ENCODE measurements around the gene BRSK2. TPM values are rescaled to one million over a fixed set of nuclear protein-coding genes. Genes with fewer than 3 reads are reported as not detected.

BRSK2 gene
- total RNA-seq, 4 donors from 2014 or later, result 0.26 to 0.30 TPM; not detected in 2

DNA sequence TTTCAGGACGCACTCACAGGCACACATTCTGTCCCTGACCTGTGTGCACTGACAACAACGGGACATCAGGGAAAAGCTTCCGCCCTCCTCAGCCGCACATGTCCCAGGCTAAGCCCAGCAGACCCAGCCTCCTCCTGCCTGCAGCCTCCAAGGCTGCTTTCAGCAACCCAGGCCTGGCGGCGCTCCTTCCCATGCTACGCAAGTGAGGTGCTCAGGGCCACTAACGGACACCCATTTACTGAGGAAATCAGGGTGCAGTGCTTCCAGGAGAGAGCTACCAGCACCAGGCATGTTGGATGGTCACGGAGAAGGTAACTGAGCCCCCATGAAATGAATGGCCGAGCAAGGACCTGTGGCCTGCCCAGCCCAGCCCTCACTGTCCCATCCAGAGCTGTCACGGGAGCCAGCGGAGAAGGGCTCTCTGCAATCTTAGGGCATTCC is 90.0 kb downstream of the BRSK2 start:
- TF ChIP-seq POLR2AphosphoS5 (IDR thresholded peaks at IDR 0.05) (no peak), POLR2A (IDR thresholded peaks at IDR 0.05) (no peak), EP300 (IDR thresholded peaks at IDR 0.05) (no peak)
- TF ChIP-seq, protein P1, sequence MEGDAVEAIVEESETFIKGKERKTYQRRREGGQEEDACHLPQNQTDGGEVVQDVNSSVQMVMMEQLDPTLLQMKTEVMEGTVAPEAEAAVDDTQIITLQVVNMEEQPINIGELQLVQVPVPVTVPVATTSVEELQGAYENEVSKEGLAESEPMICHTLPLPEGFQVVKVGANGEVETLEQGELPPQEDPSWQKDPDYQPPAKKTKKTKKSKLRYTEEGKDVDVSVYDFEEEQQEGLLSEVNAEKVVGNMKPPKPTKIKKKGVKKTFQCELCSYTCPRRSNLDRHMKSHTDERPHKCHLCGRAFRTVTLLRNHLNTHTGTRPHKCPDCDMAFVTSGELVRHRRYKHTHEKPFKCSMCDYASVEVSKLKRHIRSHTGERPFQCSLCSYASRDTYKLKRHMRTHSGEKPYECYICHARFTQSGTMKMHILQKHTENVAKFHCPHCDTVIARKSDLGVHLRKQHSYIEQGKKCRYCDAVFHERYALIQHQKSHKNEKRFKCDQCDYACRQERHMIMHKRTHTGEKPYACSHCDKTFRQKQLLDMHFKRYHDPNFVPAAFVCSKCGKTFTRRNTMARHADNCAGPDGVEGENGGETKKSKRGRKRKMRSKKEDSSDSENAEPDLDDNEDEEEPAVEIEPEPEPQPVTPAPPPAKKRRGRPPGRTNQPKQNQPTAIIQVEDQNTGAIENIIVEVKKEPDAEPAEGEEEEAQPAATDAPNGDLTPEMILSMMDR (IDR thresholded peaks at IDR 0.05), result no peak
- H3K27ac ChIP-seq, result no peak overlapping the region

DNA sequence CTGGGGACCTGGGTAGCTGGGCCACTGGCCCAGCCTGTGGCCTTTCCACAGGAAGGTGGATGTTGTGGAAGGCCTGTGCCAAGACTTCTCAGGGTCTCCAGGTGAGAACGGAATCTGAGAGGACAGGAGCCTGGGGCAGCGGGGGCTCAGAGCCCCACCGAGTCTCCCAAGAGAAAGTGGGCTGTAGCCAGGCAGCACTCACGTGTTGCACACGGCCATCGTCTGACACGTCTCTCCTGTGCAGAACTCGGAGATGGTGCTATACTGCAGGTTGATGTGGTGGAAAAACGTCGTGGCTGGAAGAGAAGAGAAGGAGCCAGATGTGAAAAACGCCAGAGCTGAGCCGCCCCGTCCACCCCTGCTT is 90.4 kb downstream of the BRSK2 start:
- 68% methylated on average over 7 of the region's 13 CpGs for WGBS
- TF ChIP-seq POLR2A (IDR thresholded peaks at IDR 0.05) (no peak), EP300 (IDR thresholded peaks at IDR 0.05) (no peak), POLR2AphosphoS5 (IDR thresholded peaks at IDR 0.05) (no peak)
- TF ChIP-seq, protein P1 (IDR thresholded peaks at IDR 0.05), result no peak
- no peak overlapping the region for H3K4me3 ChIP-seq
- H3K36me3 ChIP-seq, result peaks cover 57% of the 10 kb centered on the region
- DNase-seq (ENCODE audit: low spot score in 2 of 2), result no peak
- peaks cover 27% of the 10 kb centered on the region for H3K4me1 ChIP-seq
- no peaks in the 10 kb centered on the region for H3K27me3 ChIP-seq
- H3K27ac ChIP-seq, result no peak overlapping the region
- no peaks in the 10 kb centered on the region for H3K9me3 ChIP-seq

More for the DNA sequence above, 90.0 kb downstream of the BRSK2 start:
- H3K4me3 ChIP-seq, result no peak overlapping the region
- H3K4me1 ChIP-seq, result peaks cover 22% of the 10 kb centered on the region
- peak in 1 of 2 donors; percentile 45 for DNase-seq (ENCODE audit: low spot score in 2 of 2)
- H3K9me3 ChIP-seq, result no peaks in the 10 kb centered on the region
- no peaks in the 10 kb centered on the region for H3K27me3 ChIP-seq
- peaks cover 60% of the 10 kb centered on the region for H3K36me3 ChIP-seq
- 89% methylated on average over 3 of the region's 12 CpGs for WGBS

DNA sequence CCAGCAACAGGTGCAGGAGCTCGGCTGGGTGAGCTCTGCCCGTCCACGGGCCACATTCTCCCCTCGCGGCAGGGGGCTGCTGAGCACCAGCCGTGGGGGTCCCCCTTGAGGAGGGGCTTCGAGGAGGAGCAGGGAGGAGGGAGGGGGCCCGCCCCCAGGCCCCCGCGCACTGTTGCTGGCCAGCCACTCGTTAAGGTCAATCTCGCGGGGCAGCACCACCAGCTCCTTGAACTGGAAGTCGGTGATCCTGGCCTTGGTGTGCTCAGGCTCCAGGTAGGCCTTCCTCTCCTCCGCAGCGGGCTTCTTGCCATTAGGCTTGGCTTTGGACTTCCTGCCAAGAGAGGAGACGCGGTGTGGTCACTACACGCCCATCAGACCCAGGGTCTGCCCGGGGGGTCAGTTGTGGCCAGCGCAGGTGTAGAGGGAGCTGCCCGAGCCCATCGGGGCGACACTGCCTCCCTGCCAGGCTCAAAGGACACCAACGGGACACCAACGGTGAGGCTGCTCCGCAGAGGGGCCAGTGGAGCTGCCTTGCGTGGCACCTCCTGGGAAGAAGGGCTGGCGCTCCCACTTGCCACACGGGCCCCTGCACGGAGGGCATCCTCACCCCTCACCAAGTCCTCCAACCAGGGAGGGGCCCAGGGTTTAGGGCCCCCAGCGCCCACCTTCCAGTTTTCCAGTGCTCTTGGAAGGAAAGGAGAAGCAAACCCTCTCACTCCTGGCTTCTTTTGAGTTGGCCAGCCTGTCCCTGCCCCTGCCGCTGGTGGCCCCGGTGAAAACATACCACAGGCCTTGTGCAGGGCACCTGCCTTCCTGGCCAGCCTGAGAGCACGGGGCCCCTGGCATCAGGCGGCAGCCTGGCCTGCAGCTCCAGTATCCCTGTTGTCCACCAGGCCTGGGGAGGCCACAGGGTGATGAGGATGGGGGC is 91.1 kb downstream of the BRSK2 start:
- no peak for TF ChIP-seq POLR2A (IDR thresholded peaks at IDR 0.05)
- TF ChIP-seq, protein P1 (IDR thresholded peaks at IDR 0.05), result no peak
- TF ChIP-seq EP300 (IDR thresholded peaks at IDR 0.05), result no peak
- no peak for TF ChIP-seq POLR2AphosphoS5 (IDR thresholded peaks at IDR 0.05)
- peaks cover 51% of the 10 kb centered on the region for H3K36me3 ChIP-seq
- H3K27ac ChIP-seq, result no peak overlapping the region
- H3K27me3 ChIP-seq, result no peaks in the 10 kb centered on the region
- H3K4me1 ChIP-seq, result peaks cover 33% of the 10 kb centered on the region
- DNase-seq (ENCODE audit: low spot score in 2 of 2), result peak in 1 of 2 donors; percentile 46
- 86% methylated on average over 23 of the region's 36 CpGs for WGBS
- no peak overlapping the region for H3K4me3 ChIP-seq
- H3K9me3 ChIP-seq, result no peaks in the 10 kb centered on the region

DNA sequence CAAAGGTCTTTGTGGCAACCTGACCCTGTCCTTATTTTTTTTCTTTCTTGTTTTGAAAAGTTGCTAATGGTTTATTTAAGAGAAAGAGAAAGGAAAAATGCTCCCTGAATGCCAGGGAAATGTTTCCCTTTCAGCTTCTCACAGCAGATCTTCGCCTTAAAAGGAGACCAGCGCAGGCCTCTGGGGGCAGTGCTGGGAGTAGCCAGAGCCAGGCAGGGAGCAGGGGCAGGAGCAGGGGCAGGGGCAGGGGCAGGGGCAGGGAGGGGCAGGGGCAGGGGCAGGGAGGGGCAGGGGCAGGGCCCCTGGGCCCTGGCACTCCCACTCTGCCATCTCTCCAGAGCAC is 91.7 kb downstream of the BRSK2 start:
- Histone ChIP-seq H3K36me3 (peaks cover 44% of the 10 kb centered on the region), H3K27me3 (no peaks in the 10 kb centered on the region), H3K4me3 (no peak overlapping the region), H3K9me3 (no peaks in the 10 kb centered on the region), H3K27ac (no peak overlapping the region), H3K4me1 (peaks cover 40% of the 10 kb centered on the region)
- peak in 1 of 2 donors; percentile 25 for DNase-seq (ENCODE audit: low spot score in 2 of 2)
- no peak for TF ChIP-seq POLR2AphosphoS5 (IDR thresholded peaks at IDR 0.05)
- no peak for TF ChIP-seq POLR2A (IDR thresholded peaks at IDR 0.05)
- no peak for TF ChIP-seq EP300 (IDR thresholded peaks at IDR 0.05)
- TF ChIP-seq, protein P1 (IDR thresholded peaks at IDR 0.05), result no peak
- 84% methylated on average over 2 of the region's 2 CpGs for WGBS

DNA sequence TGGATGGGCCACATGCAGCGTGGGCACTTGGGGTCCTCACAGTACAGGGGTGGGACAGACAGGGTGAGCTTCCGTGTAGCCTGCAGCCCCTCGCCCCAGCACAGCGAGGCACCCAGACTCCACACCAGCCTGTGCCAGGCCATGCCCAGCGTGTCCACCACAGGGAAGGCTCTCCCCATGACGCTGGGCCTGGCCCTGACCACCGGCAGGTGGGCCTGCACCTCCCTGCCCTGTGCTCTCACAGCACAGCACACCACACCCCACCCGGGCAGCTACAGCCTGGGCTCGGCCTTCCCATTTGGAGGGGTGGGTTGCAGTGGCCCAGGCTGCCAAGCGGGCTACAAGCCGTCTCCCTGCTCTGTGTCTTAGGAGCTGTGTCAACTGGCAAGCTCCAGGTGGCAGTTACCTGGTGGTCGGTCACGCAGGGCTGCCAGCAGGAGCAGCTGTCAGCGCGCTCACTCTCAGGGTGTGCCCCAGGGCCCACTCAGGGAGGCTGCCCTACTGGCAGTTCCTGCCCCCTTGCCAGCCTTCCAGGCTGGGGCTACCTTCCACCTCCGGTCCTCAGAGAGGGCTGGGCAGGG is 92.2 kb downstream of the BRSK2 start:
- no peak overlapping the region for H3K4me3 ChIP-seq
- no peak for TF ChIP-seq POLR2AphosphoS5 (IDR thresholded peaks at IDR 0.05)
- no peaks in the 10 kb centered on the region for H3K27me3 ChIP-seq
- WGBS, result 81% methylated on average over 7 of the region's 16 CpGs
- H3K36me3 ChIP-seq, result peaks cover 39% of the 10 kb centered on the region
- no peaks in the 10 kb centered on the region for H3K9me3 ChIP-seq
- peaks cover 44% of the 10 kb centered on the region for H3K4me1 ChIP-seq
- H3K27ac ChIP-seq, result peak overlapping the region; percentile 34
- peak in 1 of 2 donors; percentile 48 for DNase-seq (ENCODE audit: low spot score in 2 of 2)
